ENCODE data around the gene PLN.

DNA sequence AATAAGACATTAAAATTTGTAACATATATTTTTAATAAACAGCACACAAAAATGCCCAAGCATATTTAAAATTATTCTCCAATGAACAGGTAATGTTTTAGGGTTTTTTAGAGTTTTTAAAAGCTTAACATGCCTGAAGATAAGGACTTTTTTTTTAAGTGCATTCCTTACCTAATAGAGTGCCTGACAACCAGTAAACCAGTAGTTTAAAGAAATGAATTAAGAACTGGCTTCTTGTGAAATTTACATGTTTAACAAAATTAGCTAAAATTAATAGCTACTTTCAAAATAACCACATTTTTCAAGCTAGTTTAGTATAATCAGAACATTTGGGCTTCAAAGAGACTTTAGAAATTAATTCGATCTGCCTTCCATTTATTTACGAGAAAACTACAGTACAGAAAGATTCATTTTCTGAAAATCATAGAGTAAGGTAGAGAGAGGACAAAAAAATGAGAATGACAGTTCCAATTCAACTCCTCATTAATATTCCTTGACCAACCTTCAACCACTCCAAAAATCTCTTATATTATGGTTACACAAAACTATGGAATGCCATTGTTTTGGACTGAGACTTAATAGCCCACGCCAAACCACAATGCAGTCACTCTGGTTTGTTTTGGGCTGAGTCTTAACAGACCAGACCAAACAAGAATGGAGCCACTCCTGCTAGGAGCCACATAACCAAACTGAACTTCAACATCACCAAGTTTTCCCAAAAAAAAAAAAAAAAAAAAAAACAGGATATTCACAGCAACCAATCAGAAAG, 5.7 kb upstream of the PLN start:
- TF ChIP-seq, protein P1, sequence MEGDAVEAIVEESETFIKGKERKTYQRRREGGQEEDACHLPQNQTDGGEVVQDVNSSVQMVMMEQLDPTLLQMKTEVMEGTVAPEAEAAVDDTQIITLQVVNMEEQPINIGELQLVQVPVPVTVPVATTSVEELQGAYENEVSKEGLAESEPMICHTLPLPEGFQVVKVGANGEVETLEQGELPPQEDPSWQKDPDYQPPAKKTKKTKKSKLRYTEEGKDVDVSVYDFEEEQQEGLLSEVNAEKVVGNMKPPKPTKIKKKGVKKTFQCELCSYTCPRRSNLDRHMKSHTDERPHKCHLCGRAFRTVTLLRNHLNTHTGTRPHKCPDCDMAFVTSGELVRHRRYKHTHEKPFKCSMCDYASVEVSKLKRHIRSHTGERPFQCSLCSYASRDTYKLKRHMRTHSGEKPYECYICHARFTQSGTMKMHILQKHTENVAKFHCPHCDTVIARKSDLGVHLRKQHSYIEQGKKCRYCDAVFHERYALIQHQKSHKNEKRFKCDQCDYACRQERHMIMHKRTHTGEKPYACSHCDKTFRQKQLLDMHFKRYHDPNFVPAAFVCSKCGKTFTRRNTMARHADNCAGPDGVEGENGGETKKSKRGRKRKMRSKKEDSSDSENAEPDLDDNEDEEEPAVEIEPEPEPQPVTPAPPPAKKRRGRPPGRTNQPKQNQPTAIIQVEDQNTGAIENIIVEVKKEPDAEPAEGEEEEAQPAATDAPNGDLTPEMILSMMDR (IDR thresholded peaks at IDR 0.05): no peak
- no peak for TF ChIP-seq POLR2A (IDR thresholded peaks at IDR 0.05)
